HepG2 (cell line): ENCODE results near the gene RRP12. TPM values are rescaled to one million over a fixed set of nuclear protein-coding genes. Genes with fewer than 3 reads are reported as not detected.

Source experiments
- FOSL2 ChIP-seq: sonication (generic); formaldehyde crosslinking; IDR thresholded peaks from 2 replicates; pipeline ENCODE4 v1.4.0; 2020; ENCODE audit warnings: missing genetic modification reagents
- FOXO1 ChIP-seq: sonication (generic); formaldehyde crosslinking; IDR thresholded peaks from 2 replicates; pipeline ENCODE4 v1.4.0; 2020; ENCODE audit warnings: missing genetic modification reagents
- GATAD2A ChIP-seq: IDR thresholded peaks from 2 replicates; pipeline ENCODE4 v1.6.1; 2016
- HNF4A ChIP-seq: sonication (generic); formaldehyde crosslinking; IDR thresholded peaks from 2 replicates; pipeline ENCODE4 v1.4.0; 2020; ENCODE audit warnings: missing genetic modification reagents
- HOMEZ ChIP-seq: IDR thresholded peaks from 2 replicates; pipeline ENCODE4 v1.6.1; 2016; ENCODE audit warnings: low read depth
- KDM4B ChIP-seq: sonication (generic); formaldehyde crosslinking; IDR thresholded peaks from 2 replicates; pipeline ENCODE4 v1.4.0; 2020; ENCODE audit warnings: missing genetic modification reagents
- MAX ChIP-seq: IDR thresholded peaks from 2 replicates; pipeline ENCODE4 v1.6.1; 2012; ENCODE audit warnings: inconsistent platforms
- MIER3 ChIP-seq: IDR thresholded peaks from 2 replicates; pipeline ENCODE4 v1.6.1; 2016; ENCODE audit warnings: missing compliant biosample characterization, borderline replicate concordance
- RAD21 ChIP-seq: fragments of 450-650 bp; formaldehyde crosslinking; IDR thresholded peaks from 2 replicates; pipeline ENCODE4 v1.5.0; 2020; ENCODE audit warnings: mild to moderate bottlenecking
- RBM22 ChIP-seq: fragments of 200-400 bp; formaldehyde crosslinking; optimal IDR thresholded peaks from 2 replicates; pipeline ENCODE3; 2017; ENCODE audit warnings: mild to moderate bottlenecking, low read length, moderate library complexity
- TBX3 ChIP-seq: fragments of 450-650 bp; IDR thresholded peaks from 2 replicates; pipeline ENCODE4 v1.6.1; 2017; ENCODE audit warnings: antibody characterized with exemption, mild to moderate bottlenecking, inconsistent platforms, borderline replicate concordance
- THAP11 ChIP-seq: IDR thresholded peaks from 2 replicates; pipeline ENCODE4 v1.6.1; 2016; ENCODE audit warnings: missing biosample characterization, missing genetic modification reagents
- TRAFD1 ChIP-seq: sonication (generic); formaldehyde crosslinking; IDR thresholded peaks from 2 replicates; pipeline ENCODE4 v1.5.1; 2020; ENCODE audit warnings: missing genetic modification reagents, mild to moderate bottlenecking, borderline replicate concordance
- ZFX ChIP-seq: sonication (generic); formaldehyde crosslinking; IDR thresholded peaks from 2 replicates; pipeline ENCODE4 v1.4.0; 2020; ENCODE audit warnings: mild to moderate bottlenecking, low read depth, missing genetic modification reagents, moderate library complexity
- ZMYM2 ChIP-seq: sonication (generic); formaldehyde crosslinking; IDR thresholded peaks from 2 replicates; pipeline ENCODE4 v1.8.0; 2022; ENCODE audit warnings: mild to moderate bottlenecking, missing genetic modification reagents
- ZNF296 ChIP-seq: sonication (generic); formaldehyde crosslinking; conservative IDR thresholded peaks from 2 replicates; pipeline ENCODE4 v1.5.0; 2020; ENCODE audit warnings: mild to moderate bottlenecking, missing genetic modification reagents
- ZNF335 ChIP-seq: sonication (generic); formaldehyde crosslinking; IDR thresholded peaks from 2 replicates; pipeline ENCODE4 v1.4.0; 2020; ENCODE audit warnings: missing genetic modification reagents
- ZNF746 ChIP-seq: sonication (generic); formaldehyde crosslinking; IDR thresholded peaks from 2 replicates; pipeline ENCODE4 v1.8.0; 2022; ENCODE audit warnings: mild to moderate bottlenecking, missing genetic modification reagents
- ZNF782 ChIP-seq: sonication (generic); formaldehyde crosslinking; IDR thresholded peaks from 2 replicates; pipeline ENCODE4 v1.4.0; 2020; ENCODE audit warnings: missing genetic modification reagents, mild to moderate bottlenecking, borderline replicate concordance
- ZSCAN9 ChIP-seq: IDR thresholded peaks from 2 replicates; pipeline ENCODE4 v1.6.1; 2016; ENCODE audit warnings: borderline replicate concordance
- polyA plus RNA-seq, 8 experiments: library from polyadenylated mRNA; depleted of rRNA in 3 of 8; stranded (reverse) in 7 of 8; unstranded in 1 of 8; fragments of >200 nt; fragmentation: Illumina TruSeq in 4 of 8; extraction: Trizol in 4 of 8; gene quantifications; 2 replicates each; pipeline versions ENCODE4 v1.2.1 to v1.2.3, GENCODE V29; 2011 to 2016; ENCODE audit warnings: low read depth in 4 of 8, missing spikeins in 1 of 8, mixed read lengths in 1 of 8; ENCODE audit not compliant: insufficient read depth in 1 of 8
- total RNA-seq, 5 experiments: library from RNA; depleted of rRNA; stranded (reverse); fragments of >200 nt; fragmentation: Illumina TruSeq; extraction: Trizol; gene quantifications; 2 replicates each; pipeline ENCODE4 v1.2.3, GENCODE V29; 2016; ENCODE audit warnings: low read depth in 1 of 5
- TF ChIP-seq, protein P1 (sequence below): sonication (generic); formaldehyde crosslinking; IDR thresholded peaks from 2 replicates; pipeline ENCODE4 v1.8.0; 2022; ENCODE audit warnings: mild to moderate bottlenecking, missing genetic modification reagents

The RRP12 gene
- total and polyA plus RNA-seq, 2 of the 13 experiments (the other 11 are each of a cell fraction or from before 2014, with no cell fraction given), result 13.2 to 39.4 TPM

GRCh38 chr10:97327348-97328294 is 73.5 kb downstream of the RRP12 start (continued):
- TF ChIP-seq FOSL2 (CRISPR knock-in tag), result peak; percentile 89
- 0 out of 2 replicates have a peak, but pooled peaks have one; percentile 25 for TF ChIP-seq TRAFD1 (CRISPR knock-in tag)
- peak; percentile 98 for TF ChIP-seq GATAD2A (CRISPR knock-in tag)
- peak; percentile 97 for TF ChIP-seq ZSCAN9 (CRISPR knock-in tag)
- peak; percentile 78 for TF ChIP-seq THAP11 (CRISPR knock-in tag)
- peak; percentile 67 for TF ChIP-seq ZFX (CRISPR knock-in tag)
- peak; percentile 91 for TF ChIP-seq FOXO1 (CRISPR knock-in tag)
- TF ChIP-seq ZNF782 (CRISPR knock-in tag), result no peak
- TF ChIP-seq TBX3, result no peak
- peak; percentile 79; the same call in 1 of the 2 replicates for TF ChIP-seq ZMYM2 (CRISPR knock-in tag)
- peak; percentile 73 for TF ChIP-seq HNF4A (CRISPR knock-in tag)
- TF ChIP-seq, protein P1, sequence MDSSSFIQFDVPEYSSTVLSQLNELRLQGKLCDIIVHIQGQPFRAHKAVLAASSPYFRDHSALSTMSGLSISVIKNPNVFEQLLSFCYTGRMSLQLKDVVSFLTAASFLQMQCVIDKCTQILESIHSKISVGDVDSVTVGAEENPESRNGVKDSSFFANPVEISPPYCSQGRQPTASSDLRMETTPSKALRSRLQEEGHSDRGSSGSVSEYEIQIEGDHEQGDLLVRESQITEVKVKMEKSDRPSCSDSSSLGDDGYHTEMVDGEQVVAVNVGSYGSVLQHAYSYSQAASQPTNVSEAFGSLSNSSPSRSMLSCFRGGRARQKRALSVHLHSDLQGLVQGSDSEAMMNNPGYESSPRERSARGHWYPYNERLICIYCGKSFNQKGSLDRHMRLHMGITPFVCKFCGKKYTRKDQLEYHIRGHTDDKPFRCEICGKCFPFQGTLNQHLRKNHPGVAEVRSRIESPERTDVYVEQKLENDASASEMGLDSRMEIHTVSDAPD, result peak; percentile 60; the same call in 1 of the 2 replicates
- TF ChIP-seq MAX, result peak; percentile 45
- peak; percentile 41; the same call in 1 of the 2 replicates for TF ChIP-seq KDM4B (CRISPR knock-in tag)
- peak; percentile 20; the same call in 1 of the 2 replicates for TF ChIP-seq RAD21 (CRISPR knock-in tag)
- no peak for TF ChIP-seq RBM22
- TF ChIP-seq HOMEZ, result peak; percentile 73; the same call in 1 of the 2 replicates
- no peak for TF ChIP-seq ZNF296 (CRISPR knock-in tag)
- TF ChIP-seq ZNF335 (CRISPR knock-in tag), result 0 out of 2 replicates have a peak, but pooled peaks have one; percentile 16
- TF ChIP-seq MIER3 (CRISPR knock-in tag), result peak; percentile 96; the same call in 1 of the 2 replicates
- TF ChIP-seq ZNF746, result peak; percentile 54; the same call in 1 of the 2 replicates
